ENCODE results near the gene RPS2. TPM values are rescaled to one million over a fixed set of nuclear protein-coding genes. Genes with fewer than 3 reads are reported as not detected.

RPS2 gene
- total and polyA plus RNA-seq, 2 donors from 2014 or later = 1,550 to 2,018 TPM

- no peaks in the 10 kb centered on the region for H3K9me3 ChIP-seq (ENCODE audit: control insufficient read depth in 2 of 3, insufficient read depth in 1 of 3, low read length in 3 of 3)
- no peaks in the 10 kb centered on the region for H3K4me1 ChIP-seq (ENCODE audit: control insufficient read depth in 2 of 3, insufficient read depth in 2 of 3, low read depth in 1 of 3, low read length in 3 of 3)
- H3K36me3 ChIP-seq (ENCODE audit: control insufficient read depth in 2 of 3, insufficient read depth in 3 of 3, low read length in 3 of 3) = no peaks in the 10 kb centered on the region
- TF ChIP-seq CTCF (IDR thresholded peaks at IDR 0.05; ENCODE audit: borderline replicate concordance, extremely low read depth, insufficient read depth) = no peak
- no peaks in the 10 kb centered on the region for H3K27me3 ChIP-seq (ENCODE audit: control insufficient read depth, insufficient read depth, low read length)
- FAIRE-seq = no peak
- no peak overlapping the region for H3K9ac ChIP-seq (ENCODE audit: low read length in 3 of 3)
- no peak overlapping the region for H3K27ac ChIP-seq (ENCODE audit: low read depth in 2 of 2, low read length in 2 of 2)
- no peak for DNase-seq
- H3K4me3 ChIP-seq (ENCODE audit: low read length in 3 of 3) = no peak overlapping the region
- intact Hi-C loops (cut with DNase I) = no loop called here
Observed at GRCh38 chr16:1950559-1950958, 14.1 kb downstream of the RPS2 start.

GRCh38 chr16:1950047-1950446 lies 14.6 kb downstream of the RPS2 start:
- no peak overlapping the region for H3K9ac ChIP-seq (ENCODE audit: low read length in 3 of 3)
- FAIRE-seq (no peak), DNase-seq (no peak)
- no peaks in the 10 kb centered on the region for H3K4me1 ChIP-seq (ENCODE audit: control insufficient read depth in 2 of 3, insufficient read depth in 2 of 3, low read depth in 1 of 3, low read length in 3 of 3)
- H3K4me3 ChIP-seq (ENCODE audit: low read length in 3 of 3) = no peak overlapping the region
- no peak for TF ChIP-seq CTCF (IDR thresholded peaks at IDR 0.05; ENCODE audit: borderline replicate concordance, extremely low read depth, insufficient read depth)
- H3K27me3 ChIP-seq (ENCODE audit: control insufficient read depth, insufficient read depth, low read length) = no peaks in the 10 kb centered on the region
- no peak overlapping the region for H3K27ac ChIP-seq (ENCODE audit: low read depth in 2 of 2, low read length in 2 of 2)
- H3K36me3 ChIP-seq (ENCODE audit: control insufficient read depth in 2 of 3, insufficient read depth in 3 of 3, low read length in 3 of 3) = no peaks in the 10 kb centered on the region
- no peaks in the 10 kb centered on the region for H3K9me3 ChIP-seq (ENCODE audit: control insufficient read depth in 2 of 3, insufficient read depth in 1 of 3, low read length in 3 of 3)
- intact Hi-C loops (cut with DNase I) = no loop called here

GRCh38 chr16:1949507-1949906 lies 15.1 kb downstream of the RPS2 start:
- FAIRE-seq (no peak), DNase-seq (no peak)
- Histone ChIP-seq H3K27ac (ENCODE audit: low read depth in 2 of 2, low read length in 2 of 2) (no peak overlapping the region), H3K36me3 (ENCODE audit: control insufficient read depth in 2 of 3, insufficient read depth in 3 of 3, low read length in 3 of 3) (no peaks in the 10 kb centered on the region), H3K27me3 (ENCODE audit: control insufficient read depth, insufficient read depth, low read length) (no peaks in the 10 kb centered on the region), H3K4me1 (ENCODE audit: control insufficient read depth in 2 of 3, insufficient read depth in 2 of 3, low read depth in 1 of 3, low read length in 3 of 3) (no peaks in the 10 kb centered on the region), H3K9me3 (ENCODE audit: control insufficient read depth in 2 of 3, insufficient read depth in 1 of 3, low read length in 3 of 3) (no peaks in the 10 kb centered on the region), H3K9ac (ENCODE audit: low read length in 3 of 3) (no peak overlapping the region), H3K4me3 (ENCODE audit: low read length in 3 of 3) (no peak overlapping the region)
- no peak for TF ChIP-seq CTCF (IDR thresholded peaks at IDR 0.05; ENCODE audit: borderline replicate concordance, extremely low read depth, insufficient read depth)
- intact Hi-C loops (cut with DNase I) = no loop called here

GRCh38 chr16:1947369-1947670 lies 17.3 kb downstream of the RPS2 start:
- no peak for TF ChIP-seq CTCF (IDR thresholded peaks at IDR 0.05; ENCODE audit: borderline replicate concordance, extremely low read depth, insufficient read depth)
- Histone ChIP-seq H3K4me1 (ENCODE audit: control insufficient read depth in 2 of 3, insufficient read depth in 2 of 3, low read depth in 1 of 3, low read length in 3 of 3) (peaks cover 0 to 3% (median 0%) of the 10 kb centered on the region in 3 donors), H3K27me3 (ENCODE audit: control insufficient read depth, insufficient read depth, low read length) (no peaks in the 10 kb centered on the region), H3K36me3 (ENCODE audit: control insufficient read depth in 2 of 3, insufficient read depth in 3 of 3, low read length in 3 of 3) (no peaks in the 10 kb centered on the region), H3K9me3 (ENCODE audit: control insufficient read depth in 2 of 3, insufficient read depth in 1 of 3, low read length in 3 of 3) (no peaks in the 10 kb centered on the region), H3K9ac (ENCODE audit: low read length in 3 of 3) (no peak overlapping the region), H3K27ac (ENCODE audit: low read depth in 2 of 2, low read length in 2 of 2) (no peak overlapping the region), H3K4me3 (ENCODE audit: low read length in 3 of 3) (no peak overlapping the region)
- no peak for FAIRE-seq
- peak in 2 of 5 donors; percentile 28 to 46 for DNase-seq
- intact Hi-C loops (cut with DNase I) = no loop called here

Measured in kidney (tissue), 14 donors.